ENCODE results near the gene ZNF207.
"Not testable (repeated sequence)": the region's sequence is repeated elsewhere in the genome, so short reads cannot be mapped to it uniquely, and the experiment has no call there.

The ZNF207 gene

GRCh38 chr17:32349854-32350665 is at the start of gene ZNF207:
ZNF207 (plus strand) TSS chr17:32350157; CDS start chr17:32350286, 129 bp downstream.
- peak; percentile 96 for DNase-seq (ENCODE audit: low spot score)

- DNase-seq (ENCODE audit: low spot score), result no peak
These were observed 47.9 kb upstream of the ZNF207 start for GRCh38 chr17:32302037-32302436.

- no peak for DNase-seq (ENCODE audit: low spot score)
These were observed 46.9 kb upstream of the ZNF207 start for GRCh38 chr17:32302860-32303649.

- no peak for DNase-seq (ENCODE audit: low spot score)
These were observed 46.1 kb upstream of the ZNF207 start for GRCh38 chr17:32303781-32304288.

- DNase-seq (ENCODE audit: low spot score), result no peak
These were observed 44.9 kb upstream of the ZNF207 start for GRCh38 chr17:32305049-32305448.

- DNase-seq (ENCODE audit: low spot score), result no peak
These were observed 42.3 kb upstream of the ZNF207 start for GRCh38 chr17:32307658-32308057.

GRCh38 chr17:32311028-32311536 is 38.9 kb upstream of the ZNF207 start:
- peak; percentile 16 for DNase-seq (ENCODE audit: low spot score)

- no peak for DNase-seq (ENCODE audit: low spot score)
These were observed 35.3 kb upstream of the ZNF207 start for GRCh38 chr17:32314636-32315035.

GRCh38 chr17:32315171-32315570 is 34.8 kb upstream of the ZNF207 start:
- no peak for DNase-seq (ENCODE audit: low spot score)

- DNase-seq (ENCODE audit: low spot score), result not testable (repeated sequence)
These were observed 33.3 kb upstream of the ZNF207 start for GRCh38 chr17:32316653-32317052.

- no peak for DNase-seq (ENCODE audit: low spot score)
These were observed 32.6 kb upstream of the ZNF207 start for GRCh38 chr17:32317353-32317752.

GRCh38 chr17:32318071-32318470 is 31.9 kb upstream of the ZNF207 start:
- no peak for DNase-seq (ENCODE audit: low spot score)

- DNase-seq (ENCODE audit: low spot score), result peak; percentile 53
These were observed 30.4 kb upstream of the ZNF207 start for GRCh38 chr17:32319548-32319905.

GRCh38 chr17:32320080-32320479 is 29.9 kb upstream of the ZNF207 start:
- not testable (repeated sequence) for DNase-seq (ENCODE audit: low spot score)

GRCh38 chr17:32320847-32321246 is 29.1 kb upstream of the ZNF207 start:
- no peak for DNase-seq (ENCODE audit: low spot score)

GRCh38 chr17:32323046-32323445 is 26.9 kb upstream of the ZNF207 start:
- no peak for DNase-seq (ENCODE audit: low spot score)

- peak; percentile 16 for DNase-seq (ENCODE audit: low spot score)
These were observed 26.0 kb upstream of the ZNF207 start for GRCh38 chr17:32323811-32324491.

GRCh38 chr17:32327911-32328310 is 22.0 kb upstream of the ZNF207 start:
- no peak for DNase-seq (ENCODE audit: low spot score)

- DNase-seq (ENCODE audit: low spot score), result no peak
These were observed 19.8 kb upstream of the ZNF207 start for GRCh38 chr17:32330147-32330546.

GRCh38 chr17:32331243-32332040 is 18.5 kb upstream of the ZNF207 start:
- no peak for DNase-seq (ENCODE audit: low spot score)

- DNase-seq (ENCODE audit: low spot score), result no peak
These were observed 16.8 kb upstream of the ZNF207 start for GRCh38 chr17:32333187-32333586.
